Liver (tissue), 9 donors: ENCODE data around the gene PROCA1. TPM values are rescaled to one million over a fixed set of nuclear protein-coding genes. Genes with fewer than 3 reads are reported as not detected.

Source experiments
- DNase-seq: peaks from one replicate; pipeline ENCODE4 v3.0.0-alpha.2; 2017; ENCODE audit warnings: low spot score
- H3K27ac ChIP-seq, 2 donors: one replicate each; pipeline ENCODE4 v1.7.0; 2013; ENCODE audit warnings: inconsistent platforms in 2 of 2, low read length in 2 of 2, control low read depth in 1 of 2, low read depth in 1 of 2, mild to moderate bottlenecking in 1 of 2
- H3K27me3 ChIP-seq, 4 donors: one replicate each; pipeline versions ENCODE4 v1.6.1 to v1.7.0; 2013; ENCODE audit warnings: low read length in 3 of 4, inconsistent platforms in 1 of 4, mild to moderate bottlenecking in 1 of 4, moderate library complexity in 1 of 4; ENCODE audit not compliant: control insufficient read depth in 4 of 4, insufficient read depth in 4 of 4
- H3K36me3 ChIP-seq, 4 donors: one replicate each; pipeline versions ENCODE4 v1.6.1 to v1.7.0; 2013; ENCODE audit warnings: low read length in 3 of 4, mild to moderate bottlenecking in 3 of 4, low read depth in 1 of 4, moderate library complexity in 1 of 4; ENCODE audit not compliant: control insufficient read depth in 4 of 4, insufficient read depth in 3 of 4
- H3K4me1 ChIP-seq, 4 donors: one replicate each; pipeline versions ENCODE4 v1.6.1 to v1.7.0; 2013; ENCODE audit warnings: low read length in 3 of 4, mild to moderate bottlenecking in 3 of 4, moderate library complexity in 1 of 4; ENCODE audit not compliant: control insufficient read depth in 4 of 4, insufficient read depth in 4 of 4
- H3K4me3 ChIP-seq, 3 donors: one replicate each; pipeline versions ENCODE4 v1.6.1 to v1.7.0; 2013; ENCODE audit warnings: low read length in 3 of 3, control low read depth in 1 of 3, low read depth in 1 of 3, mild to moderate bottlenecking in 1 of 3
- H3K9ac ChIP-seq, 2 donors: one replicate each; pipeline ENCODE4 v1.7.0; 2013; ENCODE audit warnings: low read length in 2 of 2, mild to moderate bottlenecking in 2 of 2, moderate library complexity in 2 of 2, control low read depth in 1 of 2, low read depth in 1 of 2
- H3K9me3 ChIP-seq, 4 donors: one replicate each; pipeline versions ENCODE4 v1.6.1 to v1.7.0; 2013; ENCODE audit warnings: low read length in 3 of 4; ENCODE audit not compliant: control insufficient read depth in 4 of 4
- ATF3 ChIP-seq: IDR thresholded peaks from 2 replicates; pipeline ENCODE4 v1.6.1; 2016; ENCODE audit warnings: antibody characterized with exemption
- CTCF ChIP-seq: fragments of 150-350 bp; IDR thresholded peaks from 2 replicates; pipeline ENCODE4 v1.5.1; 2017; ENCODE audit warnings: improper control_type of control experiment, low read depth, low read length; ENCODE audit not compliant: missing input control
- FOXA1 ChIP-seq: IDR thresholded peaks from 2 replicates; pipeline ENCODE4 v1.6.1; 2016; ENCODE audit warnings: antibody characterized with exemption
- GABPA ChIP-seq, 2 donors: IDR thresholded peaks in 1 of 2; conservative IDR thresholded peaks in 1 of 2; 2 replicates each; pipeline ENCODE4 v1.6.1; 2016; ENCODE audit warnings: antibody characterized with exemption in 2 of 2, mild to moderate bottlenecking in 1 of 2, moderate library complexity in 1 of 2
- HNF4A ChIP-seq, 2 donors: conservative IDR thresholded peaks; 2 replicates each; pipeline ENCODE4 v1.6.1; 2016; ENCODE audit warnings: antibody characterized with exemption in 2 of 2, mild to moderate bottlenecking in 2 of 2
- MAX ChIP-seq: IDR thresholded peaks from 2 replicates; pipeline ENCODE4 v1.6.1; 2016; ENCODE audit warnings: antibody characterized with exemption
- RAD21 ChIP-seq, 2 donors: IDR thresholded peaks; 2 replicates each; pipeline ENCODE4 v1.6.1; 2016; ENCODE audit warnings: antibody characterized with exemption in 2 of 2, mild to moderate bottlenecking in 2 of 2
- REST ChIP-seq: IDR thresholded peaks from 2 replicates; pipeline ENCODE4 v1.6.1; 2016; ENCODE audit warnings: antibody characterized with exemption, mild to moderate bottlenecking
- SP1 ChIP-seq: IDR thresholded peaks from 2 replicates; pipeline ENCODE4 v1.6.1; 2018; ENCODE audit warnings: antibody characterized with exemption, mild to moderate bottlenecking
- TAF1 ChIP-seq: conservative IDR thresholded peaks from 2 replicates; pipeline ENCODE4 v1.6.1; 2016; ENCODE audit warnings: antibody characterized with exemption, mild to moderate bottlenecking
- YY1 ChIP-seq: IDR thresholded peaks from 2 replicates; pipeline ENCODE4 v1.6.1; 2016; ENCODE audit warnings: antibody characterized with exemption, mild to moderate bottlenecking
- ZBTB33 ChIP-seq: IDR thresholded peaks from 2 replicates; pipeline ENCODE4 v1.6.1; 2016; ENCODE audit warnings: antibody characterized with exemption
- WGBS: extraction: QIAGEN DNeasy Blood & Tissue Kit; methylation state at CpG from one replicate; pipeline ENCODE4 v1.1.7; 2013; 5-methylcytosine and 5-hydroxymethylcytosine counted together
- polyA plus RNA-seq, 2 donors: library from polyadenylated mRNA; stranded (reverse) in 1 of 2; unstranded in 1 of 2; fragments of 200-250 nt in 1 of 2; fragments of >200 nt in 1 of 2; fragmentation: Nextera tagmentation in 1 of 2; extraction: Ambion mirVana in 1 of 2; gene quantifications; one replicate each; pipeline versions ENCODE4 v1.2.1 to v1.2.3, GENCODE V29; 2013 to 2015
- total RNA-seq, 2 donors: library from RNA; depleted of rRNA; stranded (reverse); fragments of >200 nt; gene quantifications; one replicate each; pipeline ENCODE4 v1.2.3, GENCODE V29; 2014
- donor health status: healthy.
- donor health status: healthy.
- donor health status: healthy.
- donor health status: healthy.
- donor health status: healthy.

PROCA1 gene
- total and polyA plus RNA-seq, 4 donors: 0.16 to 0.65 (median 0.35) TPM

GRCh38 chr17:28729950-28730330 is 18.3 kb upstream of the PROCA1 start (continued):
- no peak for TF ChIP-seq CTCF
- TF ChIP-seq ATF3: no peak
- TF ChIP-seq RAD21 (IDR thresholded peaks at IDR 0.05): no peak
- TF ChIP-seq HNF4A (conservative IDR thresholded peaks at IDR 0.05): no peak

GRCh38 chr17:28728364-28729200 is 16.9 kb upstream of the PROCA1 start, which contains the start of gene NEK8:
TSS of gene NEK8 (plus strand) at chr17:28728788. CDS start at chr17:28728814, 26 bp downstream.
- TF ChIP-seq CTCF (no peak), RAD21 (IDR thresholded peaks at IDR 0.05) (peak; percentile 10 to 15), REST (peak; percentile 16), TAF1 (no peak), MAX (peak; percentile 53), GABPA (IDR thresholded peaks at IDR 0.05 in 1 of 2, conservative IDR thresholded peaks at IDR 0.05 in 1 of 2) (peak; percentile 61 to 87), FOXA1 (no peak), SP1 (peak; percentile 61), ZBTB33 (peak; percentile 52), YY1 (peak; percentile 59)
- Histone ChIP-seq H3K9me3 (no peaks in the 10 kb centered on the region), H3K27ac (peak within 1 kb of the TSS; percentile 97 to 99), H3K36me3 (peaks cover 3 to 10% (median 7%) of the 10 kb centered on the region in 4 donors), H3K4me1 (peaks cover 0 to 32% (median 19%) of the 10 kb centered on the region in 4 donors), H3K27me3 (no peaks in the 10 kb centered on the region), H3K4me3 (peak within 1 kb of the TSS; percentile 59 to 70 (median 61)), H3K9ac (peak within 1 kb of the TSS; percentile 79 to 92)
- WGBS: under 1% methylated on average over 64 of the region's 64 CpGs
- DNase-seq: peak; percentile 99
